Hepatocyte (in vitro differentiated cells): ENCODE measurements around the gene GRSF1.

Experiments used
- EZH2 ChIP-seq: fragments of 200-600 bp; sonication (generic); IDR thresholded peaks from 2 replicates; pipeline ENCODE4 v1.6.1; 2016; ENCODE audit warnings: antibody characterized with exemption, mild to moderate bottlenecking, borderline replicate concordance
- EZH2phosphoT487 ChIP-seq: fragments of 200-600 bp; sonication (generic); IDR thresholded peaks from one replicate; pipeline ENCODE4 v1.6.1; 2018; ENCODE audit warnings: antibody characterized with exemption, mild to moderate bottlenecking, low read depth, moderate library complexity; ENCODE audit not compliant: unreplicated experiment, severe bottlenecking
- TF ChIP-seq, protein P1 (sequence below): fragments of 200-600 bp; sonication (generic); IDR thresholded peaks from 2 replicates; pipeline ENCODE4 v1.5.1; 2016; ENCODE audit warnings: antibody characterized with exemption, mild to moderate bottlenecking; ENCODE audit not compliant: poor library complexity

DNA sequence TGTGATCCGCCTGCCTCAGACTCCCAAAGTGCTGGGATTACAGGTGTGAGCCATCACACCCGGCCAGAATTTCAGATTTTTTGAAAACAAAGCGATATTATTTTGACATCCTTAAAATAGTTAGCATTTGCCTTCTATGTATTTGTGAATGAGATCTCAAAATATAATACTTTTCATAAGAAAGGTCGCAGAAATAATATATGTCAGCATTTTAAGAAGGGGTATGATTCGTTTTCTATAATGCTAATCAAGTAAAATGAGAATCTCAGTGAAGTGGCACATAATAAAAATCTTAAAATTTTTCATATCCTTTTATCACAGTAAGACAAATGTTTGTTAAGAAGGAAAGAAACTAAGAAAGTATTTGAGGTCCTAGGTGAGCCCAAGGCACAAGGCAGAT is 52.2 kb downstream of the GRSF1 start:
- TF ChIP-seq EZH2 (no peak), EZH2phosphoT487 (no peak)
- TF ChIP-seq, protein P1, sequence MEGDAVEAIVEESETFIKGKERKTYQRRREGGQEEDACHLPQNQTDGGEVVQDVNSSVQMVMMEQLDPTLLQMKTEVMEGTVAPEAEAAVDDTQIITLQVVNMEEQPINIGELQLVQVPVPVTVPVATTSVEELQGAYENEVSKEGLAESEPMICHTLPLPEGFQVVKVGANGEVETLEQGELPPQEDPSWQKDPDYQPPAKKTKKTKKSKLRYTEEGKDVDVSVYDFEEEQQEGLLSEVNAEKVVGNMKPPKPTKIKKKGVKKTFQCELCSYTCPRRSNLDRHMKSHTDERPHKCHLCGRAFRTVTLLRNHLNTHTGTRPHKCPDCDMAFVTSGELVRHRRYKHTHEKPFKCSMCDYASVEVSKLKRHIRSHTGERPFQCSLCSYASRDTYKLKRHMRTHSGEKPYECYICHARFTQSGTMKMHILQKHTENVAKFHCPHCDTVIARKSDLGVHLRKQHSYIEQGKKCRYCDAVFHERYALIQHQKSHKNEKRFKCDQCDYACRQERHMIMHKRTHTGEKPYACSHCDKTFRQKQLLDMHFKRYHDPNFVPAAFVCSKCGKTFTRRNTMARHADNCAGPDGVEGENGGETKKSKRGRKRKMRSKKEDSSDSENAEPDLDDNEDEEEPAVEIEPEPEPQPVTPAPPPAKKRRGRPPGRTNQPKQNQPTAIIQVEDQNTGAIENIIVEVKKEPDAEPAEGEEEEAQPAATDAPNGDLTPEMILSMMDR = no peak
